Upper lobe of left lung (tissue), 4 donors: ENCODE data around the gene RPLP1.

Experiments
- EP300 ChIP-seq, 4 donors: sonication (generic); formaldehyde crosslinking; IDR thresholded peaks; one replicate each; pipeline ENCODE4 v1.5.1; 2017; ENCODE audit warnings: antibody characterized with exemption in 4 of 4, control low read depth in 2 of 4
- POLR2A ChIP-seq, 4 donors: fragments of 450-650 bp; IDR thresholded peaks; one replicate each; pipeline ENCODE4 v1.5.1; 2016 to 2017; ENCODE audit warnings: antibody characterized with exemption in 4 of 4, mild to moderate bottlenecking in 2 of 4
- TF ChIP-seq, protein P1 (sequence below), 6 experiments: fragments of 450-650 bp in 4 of 6; fragments of 200-600 bp in 2 of 6; sonication (generic) in 2 of 6; IDR thresholded peaks; one replicate each; pipeline ENCODE4 v1.5.1; 2016 to 2019; ENCODE audit warnings: antibody characterized with exemption in 6 of 6

DNA sequence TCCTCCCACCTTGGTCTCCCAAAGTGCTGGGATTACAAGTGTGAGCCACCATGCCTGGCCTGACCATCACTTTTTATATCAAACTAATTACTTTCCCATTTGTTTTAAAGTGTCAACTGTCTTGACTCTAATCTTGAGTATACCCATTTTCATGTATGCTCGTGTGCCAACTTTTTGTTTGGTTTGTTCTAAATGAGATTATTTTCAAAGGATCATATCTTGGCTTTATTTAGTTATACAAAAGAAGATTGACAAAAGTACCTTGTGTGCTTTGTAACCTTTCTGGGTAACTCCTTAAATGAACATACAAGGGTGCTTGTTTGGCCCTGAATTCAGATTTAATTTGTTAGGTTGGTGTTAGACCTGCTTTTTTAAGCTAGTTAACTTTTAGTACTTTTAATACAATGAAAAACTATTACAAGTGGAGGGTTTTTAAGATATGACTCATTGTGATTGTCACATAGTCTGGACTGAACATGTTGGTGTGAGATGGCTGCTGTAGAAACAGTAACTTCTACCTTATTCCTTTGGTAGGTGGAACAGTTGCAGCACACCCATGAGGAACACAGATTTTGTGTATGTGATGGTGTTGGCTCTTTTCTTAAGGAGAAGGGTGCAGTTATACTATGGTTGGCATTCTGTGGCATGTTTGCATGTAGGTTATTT lies 27.7 kb upstream of the RPLP1 start:
- TF ChIP-seq, protein P1, sequence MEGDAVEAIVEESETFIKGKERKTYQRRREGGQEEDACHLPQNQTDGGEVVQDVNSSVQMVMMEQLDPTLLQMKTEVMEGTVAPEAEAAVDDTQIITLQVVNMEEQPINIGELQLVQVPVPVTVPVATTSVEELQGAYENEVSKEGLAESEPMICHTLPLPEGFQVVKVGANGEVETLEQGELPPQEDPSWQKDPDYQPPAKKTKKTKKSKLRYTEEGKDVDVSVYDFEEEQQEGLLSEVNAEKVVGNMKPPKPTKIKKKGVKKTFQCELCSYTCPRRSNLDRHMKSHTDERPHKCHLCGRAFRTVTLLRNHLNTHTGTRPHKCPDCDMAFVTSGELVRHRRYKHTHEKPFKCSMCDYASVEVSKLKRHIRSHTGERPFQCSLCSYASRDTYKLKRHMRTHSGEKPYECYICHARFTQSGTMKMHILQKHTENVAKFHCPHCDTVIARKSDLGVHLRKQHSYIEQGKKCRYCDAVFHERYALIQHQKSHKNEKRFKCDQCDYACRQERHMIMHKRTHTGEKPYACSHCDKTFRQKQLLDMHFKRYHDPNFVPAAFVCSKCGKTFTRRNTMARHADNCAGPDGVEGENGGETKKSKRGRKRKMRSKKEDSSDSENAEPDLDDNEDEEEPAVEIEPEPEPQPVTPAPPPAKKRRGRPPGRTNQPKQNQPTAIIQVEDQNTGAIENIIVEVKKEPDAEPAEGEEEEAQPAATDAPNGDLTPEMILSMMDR (IDR thresholded peaks at IDR 0.05) = no peak
- no peak for TF ChIP-seq POLR2A (IDR thresholded peaks at IDR 0.05)
- no peak for TF ChIP-seq EP300 (IDR thresholded peaks at IDR 0.05)
